ENCODE measurements around the gene ANKRD13C. TPM values are rescaled to one million over a fixed set of nuclear protein-coding genes. Genes with fewer than 3 reads are reported as not detected.
"Not testable (repeated sequence)": the region's sequence is repeated elsewhere in the genome, so short reads cannot be mapped to it uniquely, and the experiment has no call there.

Gene ANKRD13C
- total RNA-seq, 2 experiments from 2014 or later, result 37.4 to 37.8 TPM

DNA sequence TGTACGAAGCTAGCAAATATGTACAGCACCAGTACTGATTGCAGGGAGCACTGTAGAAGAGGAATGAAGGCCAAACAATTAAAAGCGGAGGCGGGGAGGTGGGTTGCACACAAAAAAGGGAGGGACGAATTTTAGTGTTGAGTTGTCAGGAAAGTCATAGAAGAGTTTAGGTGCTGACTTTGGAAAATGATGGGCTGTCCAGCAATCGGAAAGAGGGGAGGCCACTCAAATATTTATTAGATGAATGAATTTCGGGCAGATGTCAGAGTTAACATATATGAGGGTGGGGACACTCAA is 537 bp upstream of the ANKRD13C start:
- peaks cover 45% of the 10 kb centered on the region for H3K4me1 Mint-ChIP-seq (ENCODE audit: low read depth)
- DNase-seq (no peak), ATAC-seq (ENCODE audit: poor library complexity) (no peak)
- Histone ChIP-seq H3K4me3 (ENCODE audit: low read length) (peak overlapping the region; percentile 98), H3K27ac (ENCODE audit: low read depth in 1 of 2, low read length in 2 of 2) (peak overlapping the region; percentile 94 to 95), H3K27me3 (ENCODE audit: control insufficient read depth in 1 of 2, insufficient read depth in 2 of 2, low read length in 2 of 2) (no peaks in the 10 kb centered on the region), H3K4me1 (ENCODE audit: insufficient read depth, low read length) (peaks cover 22% of the 10 kb centered on the region), H3K36me3 (ENCODE audit: insufficient read depth, low read length) (peaks cover 3% of the 10 kb centered on the region), H3K9me3 (ENCODE audit: control insufficient read depth in 1 of 2, insufficient read depth in 1 of 2, low read length in 2 of 2) (no peaks in the 10 kb centered on the region)
- H3K27me3 Mint-ChIP-seq, result no peaks in the 10 kb centered on the region
- intact Hi-C loops (cut with DNase I, micrococcal nuclease), result loop anchor here (1.0 to 10.0 kb wide), 3 partner anchors 45 to 730 kb away; partner anchors contain the start of genes LRRC40 (in 1 of the 2) and ZRANB2 (in 1 of the 2)
- peaks cover 20% of the 10 kb centered on the region for H3K36me3 Mint-ChIP-seq (ENCODE audit: low read depth)
- CTCF ChIA-PET, result interaction anchor here (2.8 kb wide), 1 partner anchor 56 kb away, joined by 15 read pairs; the partner anchor contains the start of gene CTH
- peak overlapping the region; percentile 97 for H3K27ac Mint-ChIP-seq
- peaks cover 2% of the 10 kb centered on the region for H3K9me3 Mint-ChIP-seq
- POLR2A ChIA-PET, result interaction anchor here (0.9 to 5.1 kb wide), 13 partner anchors 8 to 726 kb away, joined by 3 to 183 read pairs (median 4); partner anchors contain the start of genes CTH, LRRC40, SRSF11 and ZRANB2
- peak overlapping the region; percentile 91 for H3K4me3 Mint-ChIP-seq
- TF ChIP-seq, protein P1, sequence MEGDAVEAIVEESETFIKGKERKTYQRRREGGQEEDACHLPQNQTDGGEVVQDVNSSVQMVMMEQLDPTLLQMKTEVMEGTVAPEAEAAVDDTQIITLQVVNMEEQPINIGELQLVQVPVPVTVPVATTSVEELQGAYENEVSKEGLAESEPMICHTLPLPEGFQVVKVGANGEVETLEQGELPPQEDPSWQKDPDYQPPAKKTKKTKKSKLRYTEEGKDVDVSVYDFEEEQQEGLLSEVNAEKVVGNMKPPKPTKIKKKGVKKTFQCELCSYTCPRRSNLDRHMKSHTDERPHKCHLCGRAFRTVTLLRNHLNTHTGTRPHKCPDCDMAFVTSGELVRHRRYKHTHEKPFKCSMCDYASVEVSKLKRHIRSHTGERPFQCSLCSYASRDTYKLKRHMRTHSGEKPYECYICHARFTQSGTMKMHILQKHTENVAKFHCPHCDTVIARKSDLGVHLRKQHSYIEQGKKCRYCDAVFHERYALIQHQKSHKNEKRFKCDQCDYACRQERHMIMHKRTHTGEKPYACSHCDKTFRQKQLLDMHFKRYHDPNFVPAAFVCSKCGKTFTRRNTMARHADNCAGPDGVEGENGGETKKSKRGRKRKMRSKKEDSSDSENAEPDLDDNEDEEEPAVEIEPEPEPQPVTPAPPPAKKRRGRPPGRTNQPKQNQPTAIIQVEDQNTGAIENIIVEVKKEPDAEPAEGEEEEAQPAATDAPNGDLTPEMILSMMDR (IDR thresholded peaks at IDR 0.05), result no peak

DNA sequence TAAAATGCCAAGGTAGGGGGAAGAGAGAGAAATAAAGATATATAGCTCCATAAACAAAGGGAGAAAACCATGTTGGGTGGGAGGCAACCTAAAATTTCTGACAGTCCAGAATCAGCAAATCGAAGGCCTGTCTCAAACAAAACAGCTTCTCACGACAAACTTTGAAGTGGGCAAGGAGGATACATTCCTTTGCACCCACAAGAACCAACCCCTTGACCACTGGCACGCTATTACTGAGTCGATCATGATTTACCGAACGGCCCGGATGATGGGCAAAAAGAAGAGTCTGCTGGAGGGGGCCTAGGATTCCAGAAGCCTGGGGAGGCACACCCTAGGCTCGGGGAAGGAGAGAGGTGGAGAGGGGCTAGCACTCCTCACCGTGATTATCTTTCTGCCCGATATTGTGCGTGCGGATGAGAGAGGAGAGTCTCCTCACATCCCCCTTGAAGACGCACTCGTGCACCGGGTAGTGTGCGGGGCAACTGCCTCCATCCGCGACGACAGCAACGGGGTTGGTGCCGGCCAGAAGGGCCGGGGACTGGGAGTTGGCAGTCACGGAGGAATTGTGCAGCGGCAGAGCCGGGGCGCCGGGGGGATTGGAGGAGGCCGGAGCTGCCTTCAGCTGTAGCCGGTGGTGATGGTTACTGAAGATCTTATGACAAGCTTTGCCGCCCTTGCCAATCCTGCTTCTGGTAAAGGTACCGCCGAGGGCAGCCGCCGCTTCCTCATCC is 756 bp downstream of the ANKRD13C start:
- peaks cover 57% of the 10 kb centered on the region for H3K4me1 Mint-ChIP-seq (ENCODE audit: low read depth)
- no peaks in the 10 kb centered on the region for H3K27me3 Mint-ChIP-seq
- peaks cover 26% of the 10 kb centered on the region for H3K36me3 Mint-ChIP-seq (ENCODE audit: low read depth)
- Histone ChIP-seq H3K4me3 (ENCODE audit: low read length) (peak overlapping the region; percentile 98), H3K27ac (ENCODE audit: low read depth in 1 of 2, low read length in 2 of 2) (peak overlapping the region; percentile 94 to 95), H3K9me3 (ENCODE audit: control insufficient read depth in 1 of 2, insufficient read depth in 1 of 2, low read length in 2 of 2) (no peaks in the 10 kb centered on the region), H3K4me1 (ENCODE audit: insufficient read depth, low read length) (peaks cover 28% of the 10 kb centered on the region), H3K36me3 (ENCODE audit: insufficient read depth, low read length) (peaks cover 3% of the 10 kb centered on the region), H3K27me3 (ENCODE audit: control insufficient read depth in 1 of 2, insufficient read depth in 2 of 2, low read length in 2 of 2) (no peaks in the 10 kb centered on the region)
- ATAC-seq (ENCODE audit: poor library complexity) (peak; percentile 4), DNase-seq (peak in 6 of 14 experiments; percentile 6 to 70 (median 24))
- H3K4me3 Mint-ChIP-seq, result peak overlapping the region; percentile 91
- TF ChIP-seq, protein P1 (IDR thresholded peaks at IDR 0.05), result no peak
- peak overlapping the region; percentile 97 for H3K27ac Mint-ChIP-seq
- POLR2A ChIA-PET, result interaction anchor here (0.7 to 5.1 kb wide), 15 partner anchors 8 to 727 kb away, joined by 3 to 183 read pairs (median 4); partner anchors contain the start of genes CTH, LRRC40, SRSF11 and ZRANB2
- peaks cover 2% of the 10 kb centered on the region for H3K9me3 Mint-ChIP-seq
- CTCF ChIA-PET, result interaction anchor here (2.8 kb wide), 1 partner anchor 57 kb away, joined by 15 read pairs; the partner anchor contains the start of gene CTH
- intact Hi-C loops (cut with DNase I, micrococcal nuclease), result loop anchor here (1.0 to 10.0 kb wide), 4 partner anchors 57 to 731 kb away; partner anchors contain the start of genes SRSF11 (in 2 of the 2) and ZRANB2 (in 2 of the 2)

DNA sequence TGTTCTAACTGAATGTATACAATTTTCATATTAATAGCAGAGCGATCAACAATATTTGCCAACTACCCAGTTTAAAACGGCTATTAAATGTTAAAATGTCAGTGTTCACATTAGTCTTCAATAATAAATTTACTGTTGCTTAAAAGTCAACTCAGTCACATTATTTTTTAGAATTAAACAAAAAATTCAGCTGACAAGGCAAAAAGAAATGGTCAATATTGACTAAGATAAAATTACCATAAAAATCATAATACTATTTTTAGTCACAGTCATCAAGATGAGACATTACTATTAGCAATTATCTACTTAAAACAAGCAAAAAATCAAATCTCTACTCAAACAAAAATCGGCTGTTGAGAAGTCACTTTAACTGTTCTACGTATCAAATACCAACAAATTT is 1.5 kb downstream of the ANKRD13C start:
- no peak for ATAC-seq (ENCODE audit: poor library complexity)
- H3K4me1 Mint-ChIP-seq (ENCODE audit: low read depth), result peaks cover 64% of the 10 kb centered on the region
- ChIA-PET CTCF (interaction anchor here (2.8 kb wide), 1 partner anchor 58 kb away, joined by 15 read pairs; the partner anchor contains the start of gene CTH), POLR2A (interaction anchor here (2.4 to 5.1 kb wide), 3 partner anchors 59 to 147 kb away, joined by 28 to 183 read pairs (median 30); partner anchors contain the start of genes CTH, LRRC40 and SRSF11)
- no peak for DNase-seq
- TF ChIP-seq, protein P1 (IDR thresholded peaks at IDR 0.05), result no peak
- H3K27me3 ChIP-seq (ENCODE audit: control insufficient read depth in 1 of 2, insufficient read depth in 2 of 2, low read length in 2 of 2), result no peaks in the 10 kb centered on the region
- peaks cover 28% of the 10 kb centered on the region for H3K4me1 ChIP-seq (ENCODE audit: insufficient read depth, low read length)
- H3K4me3 Mint-ChIP-seq, result peak overlapping the region; percentile 91
- no peak overlapping the region for H3K27ac ChIP-seq (ENCODE audit: low read depth in 1 of 2, low read length in 2 of 2)
- H3K36me3 Mint-ChIP-seq (ENCODE audit: low read depth), result peaks cover 33% of the 10 kb centered on the region
- peak overlapping the region; percentile 98 for H3K4me3 ChIP-seq (ENCODE audit: low read length)
- intact Hi-C loops (cut with DNase I, micrococcal nuclease), result loop anchor here (5.0 to 10.0 kb wide), 3 partner anchors 131 to 732 kb away; partner anchors contain the start of genes SRSF11 (in 2 of the 2) and ZRANB2 (in 2 of the 2)
- H3K36me3 ChIP-seq (ENCODE audit: insufficient read depth, low read length), result peaks cover 3% of the 10 kb centered on the region
- H3K9me3 ChIP-seq (ENCODE audit: control insufficient read depth in 1 of 2, insufficient read depth in 1 of 2, low read length in 2 of 2), result no peaks in the 10 kb centered on the region
- peak overlapping the region; percentile 97 for H3K27ac Mint-ChIP-seq
- H3K27me3 Mint-ChIP-seq, result no peaks in the 10 kb centered on the region
- H3K9me3 Mint-ChIP-seq, result peaks cover 2% of the 10 kb centered on the region

DNA sequence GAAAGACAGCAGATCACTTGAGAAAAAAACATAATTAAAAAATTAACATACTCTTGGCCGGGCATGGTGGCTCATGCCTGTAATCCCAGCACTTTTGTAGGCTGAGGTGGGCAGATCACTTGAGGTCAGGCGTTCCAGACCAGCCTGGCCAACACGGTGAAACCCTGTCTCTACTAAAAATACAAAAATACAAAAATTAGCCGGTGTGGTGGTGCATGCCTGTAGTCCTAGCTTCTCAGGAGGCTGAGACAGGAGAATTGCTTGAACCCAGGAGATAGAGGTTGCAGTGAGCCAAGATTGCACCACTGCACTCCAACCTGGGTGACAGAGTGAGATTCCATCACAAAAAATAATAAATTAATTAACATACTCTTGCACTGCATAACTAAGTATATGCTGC is 4.7 kb downstream of the ANKRD13C start:
- CTCF ChIA-PET, result interaction anchor here (0.6 kb wide), 1 partner anchor 73 kb away, joined by 3 read pairs; no protein-coding TSS in a partner anchor
- peaks cover 18% of the 10 kb centered on the region for H3K4me1 ChIP-seq (ENCODE audit: insufficient read depth, low read length)
- not testable (repeated sequence) for H3K27ac ChIP-seq (ENCODE audit: low read depth in 1 of 2, low read length in 2 of 2); H3K27me3 ChIP-seq (ENCODE audit: control insufficient read depth in 1 of 2, insufficient read depth in 2 of 2, low read length in 2 of 2); H3K4me3 ChIP-seq (ENCODE audit: low read length); H3K36me3 ChIP-seq (ENCODE audit: insufficient read depth, low read length); H3K9me3 ChIP-seq (ENCODE audit: control insufficient read depth in 1 of 2, insufficient read depth in 1 of 2, low read length in 2 of 2); H3K4me3 Mint-ChIP-seq; DNase-seq; ATAC-seq (ENCODE audit: poor library complexity); H3K27me3 Mint-ChIP-seq; H3K9me3 Mint-ChIP-seq
- intact Hi-C loops (cut with DNase I, micrococcal nuclease), result loop anchor here (5.0 to 10.0 kb wide), 3 partner anchors 127 to 735 kb away; partner anchors contain the start of genes SRSF11 (in 2 of the 2) and ZRANB2 (in 2 of the 2)
- peaks cover 79% of the 10 kb centered on the region for H3K4me1 Mint-ChIP-seq (ENCODE audit: low read depth)
- peak overlapping the region; percentile 43 for H3K27ac Mint-ChIP-seq
- peaks cover 46% of the 10 kb centered on the region for H3K36me3 Mint-ChIP-seq (ENCODE audit: low read depth)
- POLR2A ChIA-PET, result interaction anchor here (0.6 to 1.1 kb wide), 3 partner anchors 30 to 129 kb away, joined by 3 to 5 read pairs (median 3); partner anchors contain the start of genes CTH and SRSF11

Measured in CD4-positive, alpha-beta T cell (primary cell).